ENCODE measurements around the gene CCDC85C.

DNA sequence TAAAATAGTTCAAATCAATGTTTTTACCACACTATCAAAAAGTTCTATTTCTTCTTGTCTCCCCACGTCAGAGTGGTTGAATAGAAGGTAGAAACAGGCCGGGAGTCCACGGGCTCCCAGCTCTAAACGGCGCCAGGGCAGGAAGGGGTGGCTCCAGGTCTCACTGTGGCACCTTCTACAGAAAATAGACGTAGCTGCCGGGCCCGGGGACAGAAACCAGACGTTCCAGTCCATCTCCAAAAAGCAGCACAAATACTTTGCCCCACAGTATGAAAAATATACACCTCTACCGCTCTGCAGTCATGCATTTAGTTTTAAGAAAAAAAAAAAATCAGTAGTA lies 91.9 kb downstream of the CCDC85C start:
- no peak for TF ChIP-seq EZH2 (IDR thresholded peaks at IDR 0.05; ENCODE audit: low read depth, low read length, severe bottlenecking)
- no peak for TF ChIP-seq POLR2AphosphoS5 (IDR thresholded peaks at IDR 0.05; ENCODE audit: low read depth, low read length)
- no peak for TF ChIP-seq POLR2A (IDR thresholded peaks at IDR 0.05; ENCODE audit: control extremely low read depth in 1 of 2, low read depth in 2 of 2, low read length in 2 of 2)
- TF ChIP-seq CTCF (IDR thresholded peaks at IDR 0.05; ENCODE audit: control extremely low read depth in 1 of 3, insufficient read depth in 1 of 3, low read depth in 1 of 3, low read length in 3 of 3) = no peak

Data from H1 (cell line).